KMS-11 (cell line): ENCODE data around the gene GGN.

ENCODE experiments used
- H2AFZ ChIP-seq: fragments of 200-600 bp; sonication (generic); 2 replicates; pipeline ENCODE4 v1.6.1; 2016; ENCODE audit warnings: antibody characterized with exemption, mixed run types, low read depth
- H3K27ac ChIP-seq: fragments of 200-600 bp; sonication (generic); 2 replicates; pipeline ENCODE4 v1.6.1; 2016; ENCODE audit warnings: mild to moderate bottlenecking, mixed run types
- H3K27me3 ChIP-seq: fragments of 200-600 bp; sonication (generic); 2 replicates; pipeline ENCODE4 v1.6.1; 2017; ENCODE audit warnings: mild to moderate bottlenecking, low read depth, mixed run types, moderate library complexity; ENCODE audit not compliant: insufficient read depth
- H3K36me3 ChIP-seq: fragments of 200-600 bp; sonication (generic); 2 replicates; pipeline ENCODE4 v1.6.1; 2017; ENCODE audit warnings: mild to moderate bottlenecking, mixed run types; ENCODE audit not compliant: insufficient read depth
- H3K4me1 ChIP-seq: fragments of 200-600 bp; sonication (generic); 2 replicates; pipeline ENCODE4 v1.6.1; 2016; ENCODE audit warnings: mild to moderate bottlenecking, low read depth, mixed run types; ENCODE audit not compliant: poor library complexity, severe bottlenecking
- H3K4me2 ChIP-seq: fragments of 200-600 bp; sonication (generic); 2 replicates; pipeline ENCODE4 v1.7.0; 2016; ENCODE audit warnings: mild to moderate bottlenecking, mixed run types
- H3K4me3 ChIP-seq: fragments of 200-600 bp; sonication (generic); IDR thresholded peaks from 2 replicates; pipeline ENCODE4 v1.6.1; 2017; ENCODE audit warnings: low read depth, low read length, mixed read lengths; ENCODE audit not compliant: insufficient read depth
- H3K79me2 ChIP-seq: fragments of 200-600 bp; sonication (generic); 2 replicates; pipeline ENCODE4 v1.6.1; 2016; ENCODE audit warnings: low read depth, mixed run types; ENCODE audit not compliant: insufficient read depth
- H3K9ac ChIP-seq: fragments of 200-600 bp; sonication (generic); 2 replicates; pipeline ENCODE4 v1.6.1; 2016; ENCODE audit warnings: mild to moderate bottlenecking, mixed run types
- H4K20me1 ChIP-seq: fragments of 200-600 bp; sonication (generic); 2 replicates; pipeline ENCODE4 v1.6.1; 2016; ENCODE audit warnings: mild to moderate bottlenecking, mixed run types; ENCODE audit not compliant: insufficient read depth
- CTCF ChIP-seq: fragments of 200-600 bp; sonication (generic); conservative IDR thresholded peaks from 2 replicates; pipeline ENCODE4 v1.6.1; 2017; ENCODE audit warnings: low read depth, mild to moderate bottlenecking, antibody characterized with exemption, low read length, moderate library complexity, mixed read lengths

The GGN gene

GRCh38 chr19:38399081-38399480, 11.2 kb upstream of the GGN start:
- no peaks in the 10 kb centered on the region for H3K36me3 ChIP-seq
- no peaks in the 10 kb centered on the region for H3K79me2 ChIP-seq
- H2AFZ ChIP-seq, result no peak overlapping the region
- H3K27me3 ChIP-seq, result peaks cover 55% of the 10 kb centered on the region
- H3K27ac ChIP-seq, result no peak overlapping the region
- no peak overlapping the region for H3K4me2 ChIP-seq
- H3K4me3 ChIP-seq, result no peak overlapping the region
- no peak overlapping the region for H3K9ac ChIP-seq
- no peaks in the 10 kb centered on the region for H4K20me1 ChIP-seq
- no peak for TF ChIP-seq CTCF
- no peaks in the 10 kb centered on the region for H3K4me1 ChIP-seq

GRCh38 chr19:38395381-38396114, 7.7 kb upstream of the GGN start:
- Histone ChIP-seq H3K27me3 (peaks cover 89% of the 10 kb centered on the region), H4K20me1 (no peaks in the 10 kb centered on the region), H3K4me2 (no peak overlapping the region), H3K79me2 (no peaks in the 10 kb centered on the region), H3K27ac (no peak overlapping the region), H3K36me3 (no peaks in the 10 kb centered on the region), H3K4me1 (no peaks in the 10 kb centered on the region), H3K9ac (no peak overlapping the region), H2AFZ (no peak overlapping the region), H3K4me3 (no peak overlapping the region)
- TF ChIP-seq CTCF, result no peak

- H3K9ac ChIP-seq, result no peak overlapping the region
- no peaks in the 10 kb centered on the region for H3K79me2 ChIP-seq
- TF ChIP-seq CTCF, result no peak
- peaks cover 88% of the 10 kb centered on the region for H3K27me3 ChIP-seq
- no peaks in the 10 kb centered on the region for H4K20me1 ChIP-seq
- H2AFZ ChIP-seq, result no peak overlapping the region
- no peaks in the 10 kb centered on the region for H3K4me1 ChIP-seq
- no peak overlapping the region for H3K27ac ChIP-seq
- H3K36me3 ChIP-seq, result no peaks in the 10 kb centered on the region
- H3K4me3 ChIP-seq, result no peak overlapping the region
- H3K4me2 ChIP-seq, result no peak overlapping the region
Observed at GRCh38 chr19:38394488-38394887, 6.7 kb upstream of the GGN start.

GRCh38 chr19:38392707-38393308, 5.0 kb upstream of the GGN start:
- peaks cover 87% of the 10 kb centered on the region for H3K27me3 ChIP-seq
- H3K36me3 ChIP-seq, result no peaks in the 10 kb centered on the region
- peaks cover 3% of the 10 kb centered on the region for H3K4me1 ChIP-seq
- no peak overlapping the region for H3K4me2 ChIP-seq
- no peak for TF ChIP-seq CTCF
- H2AFZ ChIP-seq, result no peak overlapping the region
- no peak overlapping the region for H3K27ac ChIP-seq
- H3K9ac ChIP-seq, result no peak overlapping the region
- H4K20me1 ChIP-seq, result no peaks in the 10 kb centered on the region
- no peaks in the 10 kb centered on the region for H3K79me2 ChIP-seq
- H3K4me3 ChIP-seq, result no peak overlapping the region
